OCI-LY7 (cell line): ENCODE results near the gene DLGAP1. TPM values are rescaled to one million over a fixed set of nuclear protein-coding genes. Genes with fewer than 3 reads are reported as not detected.

ENCODE experiments used
- BruUV-seq: library from RNA; stranded (reverse); fragments of 400-500 nt; replicated peaks from 2 replicates; lab custom pipeline; 2021; lab: Mats Ljungman, UMichigan
- CTCF ChIA-PET: fragments of 300-600 bp; sonication (Branson Sonifier 250); formaldehyde crosslinking; loops from one replicate; lab custom pipeline; 2022; ENCODE audit warnings: antibody characterized with exemption; ENCODE audit not compliant: unreplicated experiment; lab: Charles Lee
- POLR2A ChIA-PET: fragments of 300-600 bp; sonication (Branson Sonifier 250); formaldehyde crosslinking; loops from one replicate; lab custom pipeline; 2022; ENCODE audit warnings: antibody characterized with exemption; lab: Charles Lee
- DNase-seq: peaks from one replicate; pipeline ENCODE4 v3.0.0-alpha.2; 2015; ENCODE audit warnings: low spot score
- H2AFZ ChIP-seq: fragments of 200-600 bp; sonication (generic), shearing (Covaris generic); 2 replicates; pipeline ENCODE4 v1.6.1; 2014; ENCODE audit warnings: mild to moderate bottlenecking, antibody characterized with exemption, low read length, moderate library complexity
- H3K27ac ChIP-seq: fragments of 200-600 bp; sonication (generic); 2 replicates; pipeline ENCODE4 v1.5.1; 2014; ENCODE audit warnings: mixed run types, low read depth, mild to moderate bottlenecking, moderate library complexity, low read length, inconsistent platforms; ENCODE audit not compliant: poor library complexity, severe bottlenecking
- H3K36me3 ChIP-seq: fragments of 200-600 bp; sonication (generic); 2 replicates; pipeline ENCODE4 v1.6.1; 2014; ENCODE audit warnings: mild to moderate bottlenecking, antibody characterized with exemption, low read length, moderate library complexity, mixed read lengths; ENCODE audit not compliant: insufficient read depth
- H3K4me1 ChIP-seq: fragments of 200-600 bp; sonication (generic); 2 replicates; pipeline ENCODE4 v1.5.1; 2014; ENCODE audit warnings: mild to moderate bottlenecking, low read length; ENCODE audit not compliant: insufficient read depth, poor library complexity, severe bottlenecking
- H3K4me2 ChIP-seq: fragments of 200-600 bp; sonication (generic); 2 replicates; pipeline ENCODE4 v1.6.1; 2014; ENCODE audit warnings: mild to moderate bottlenecking, low read length
- H3K4me3 ChIP-seq: fragments of 200-600 bp; sonication (generic); 2 replicates; pipeline ENCODE4 v1.5.1; 2014; ENCODE audit warnings: mild to moderate bottlenecking, low read depth, low read length; ENCODE audit not compliant: poor library complexity, severe bottlenecking
- H3K79me2 ChIP-seq: fragments of 200-600 bp; sonication (generic); 2 replicates; pipeline ENCODE4 v1.6.1; 2016; ENCODE audit warnings: low read depth, mild to moderate bottlenecking, low read length, moderate library complexity, mixed read lengths; ENCODE audit not compliant: insufficient read depth
- H3K9me2 ChIP-seq: fragments of 200-600 bp; sonication (generic); 2 replicates; pipeline ENCODE4 v1.6.1; 2016; ENCODE audit warnings: mild to moderate bottlenecking, low read length, mixed read lengths; ENCODE audit not compliant: insufficient read depth
- H3K9me3 ChIP-seq: fragments of 200-600 bp; sonication (generic); 2 replicates; pipeline ENCODE4 v1.6.1; 2014; ENCODE audit warnings: mild to moderate bottlenecking, mixed run types, low read length, mixed read lengths
- H4K20me1 ChIP-seq: fragments of 200-600 bp; sonication (generic); 2 replicates; pipeline ENCODE4 v1.6.1; 2014; ENCODE audit warnings: mild to moderate bottlenecking, antibody characterized with exemption, low read length, moderate library complexity, mixed read lengths; ENCODE audit not compliant: insufficient read depth
- CTCF ChIP-seq: fragments of 200-600 bp; sonication (generic); conservative IDR thresholded peaks from 2 replicates; pipeline ENCODE4 v1.5.1; 2014; ENCODE audit warnings: mild to moderate bottlenecking, antibody characterized with exemption, low read length, moderate library complexity, mixed read lengths
- EZH2phosphoT487 ChIP-seq: fragments of 200-600 bp; sonication (generic); IDR thresholded peaks from 2 replicates; pipeline ENCODE4 v1.6.1; 2018; ENCODE audit warnings: low read depth, borderline replicate concordance, mild to moderate bottlenecking, mixed run types, antibody characterized with exemption, low read length, moderate library complexity, mixed read lengths
- intact Hi-C: fragments of 100-400 bp; cut with micrococcal nuclease; formaldehyde crosslinking; loops from one replicate; pipeline ENCODE4 v1.10.0; 2022; ENCODE audit not compliant: unreplicated experiment
- total RNA-seq, 2 experiments: library from RNA; depleted of rRNA in 1 of 2; stranded (reverse); fragments of >200 nt in 1 of 2; shearing (Covaris generic) in 1 of 2; gene quantifications; 2 replicates each; pipeline ENCODE4 v1.2.3, GENCODE V29; 2014 to 2022

The DLGAP1 gene
- total RNA-seq, 2 experiments from 2014 or later, result 0.22 TPM; not detected in 1

- no peaks in the 10 kb centered on the region for H3K9me3 ChIP-seq
- no peaks in the 10 kb centered on the region for H3K4me1 ChIP-seq
- H3K4me2 ChIP-seq, result no peak overlapping the region
- H3K36me3 ChIP-seq, result no peaks in the 10 kb centered on the region
- no peaks in the 10 kb centered on the region for H3K79me2 ChIP-seq
- H3K4me3 ChIP-seq, result no peak overlapping the region
- CTCF ChIA-PET, result no interaction called here
- no TSS peak for BruUV-seq
- POLR2A ChIA-PET, result no interaction called here
- intact Hi-C loops, result no loop called here
- no peak overlapping the region for H3K27ac ChIP-seq
- H3K9me2 ChIP-seq, result no peaks in the 10 kb centered on the region
- H2AFZ ChIP-seq, result no peak overlapping the region
- no peak for TF ChIP-seq CTCF
- no peak for TF ChIP-seq EZH2phosphoT487
- H4K20me1 ChIP-seq, result no peaks in the 10 kb centered on the region
- no peak for DNase-seq
Measured at GRCh38 chr18:4242431-4243161, 212.5 kb downstream of the DLGAP1 start.

- intact Hi-C loops, result no loop called here
- no peaks in the 10 kb centered on the region for H3K4me1 ChIP-seq
- POLR2A ChIA-PET, result no interaction called here
- no peak for DNase-seq
- H4K20me1 ChIP-seq, result no peaks in the 10 kb centered on the region
- no peaks in the 10 kb centered on the region for H3K79me2 ChIP-seq
- no TSS peak for BruUV-seq
- no peaks in the 10 kb centered on the region for H3K36me3 ChIP-seq
- H3K9me2 ChIP-seq, result no peaks in the 10 kb centered on the region
- H3K27ac ChIP-seq, result no peak overlapping the region
- no peak overlapping the region for H3K4me3 ChIP-seq
- H3K9me3 ChIP-seq, result no peaks in the 10 kb centered on the region
- CTCF ChIA-PET, result no interaction called here
- no peak for TF ChIP-seq EZH2phosphoT487
- TF ChIP-seq CTCF, result no peak
- no peak overlapping the region for H2AFZ ChIP-seq
- no peak overlapping the region for H3K4me2 ChIP-seq
Measured at GRCh38 chr18:4241090-4241617, 214.0 kb downstream of the DLGAP1 start.

- BruUV-seq, result no TSS peak
- intact Hi-C loops, result loop anchor here (10.0 kb wide), 1 partner anchor 816 kb away; no protein-coding TSS in a partner anchor
- CTCF ChIA-PET, result no interaction called here
Measured at GRCh38 chr18:4238966-4239365, 216.1 kb downstream of the DLGAP1 start.

More at GRCh38 chr18:4238966-4239365, 216.1 kb downstream of the DLGAP1 start:
- no peaks in the 10 kb centered on the region for H3K4me1 ChIP-seq
- TF ChIP-seq CTCF (no peak), EZH2phosphoT487 (no peak)
- POLR2A ChIA-PET, result interaction anchor here (1.1 kb wide), 1 partner anchor 9 kb away, joined by 3 read pairs; no protein-coding TSS in a partner anchor
- no peak overlapping the region for H3K4me3 ChIP-seq
- H3K79me2 ChIP-seq, result no peaks in the 10 kb centered on the region
- no peaks in the 10 kb centered on the region for H3K9me2 ChIP-seq
- H3K36me3 ChIP-seq, result no peaks in the 10 kb centered on the region
- no peak overlapping the region for H3K27ac ChIP-seq
- H4K20me1 ChIP-seq, result no peaks in the 10 kb centered on the region
- no peak for DNase-seq
- H3K9me3 ChIP-seq, result no peaks in the 10 kb centered on the region
- H2AFZ ChIP-seq, result no peak overlapping the region
- no peak overlapping the region for H3K4me2 ChIP-seq
